HG02678 (cell line): ENCODE results near the gene KIF16B.
"Not testable (repeated sequence)": the region's sequence is repeated elsewhere in the genome, so short reads cannot be mapped to it uniquely, and the experiment has no call there.

Experiments
- ATAC-seq: cut with Tn5 transposase; IDR thresholded peaks from one replicate; pipeline ENCODE4 v1.9.1; 2021; ENCODE audit warnings: mild to moderate bottlenecking, moderate library complexity; ENCODE audit not compliant: unreplicated experiment

The KIF16B gene

DNA sequence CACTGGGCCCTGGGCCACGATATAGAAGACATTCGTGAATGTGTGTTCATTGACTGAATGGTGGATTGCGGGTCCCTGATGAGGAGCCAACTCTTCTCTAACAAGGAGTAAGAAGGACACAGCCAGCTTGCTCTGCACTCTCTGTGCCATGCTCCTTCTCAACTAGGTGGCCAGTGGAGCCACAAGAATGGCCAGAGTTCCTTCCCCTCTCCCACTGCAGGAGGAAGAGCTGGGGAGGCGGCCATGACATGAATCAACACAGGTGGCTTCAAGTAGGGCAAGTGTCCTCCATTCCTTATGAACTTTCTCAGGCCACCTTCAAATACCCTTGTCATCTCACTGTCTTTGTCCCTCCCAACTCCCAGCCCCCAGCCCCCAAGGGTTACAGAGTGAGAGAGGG, 305.7 kb downstream of the KIF16B start:
- ATAC-seq: no peak

DNA sequence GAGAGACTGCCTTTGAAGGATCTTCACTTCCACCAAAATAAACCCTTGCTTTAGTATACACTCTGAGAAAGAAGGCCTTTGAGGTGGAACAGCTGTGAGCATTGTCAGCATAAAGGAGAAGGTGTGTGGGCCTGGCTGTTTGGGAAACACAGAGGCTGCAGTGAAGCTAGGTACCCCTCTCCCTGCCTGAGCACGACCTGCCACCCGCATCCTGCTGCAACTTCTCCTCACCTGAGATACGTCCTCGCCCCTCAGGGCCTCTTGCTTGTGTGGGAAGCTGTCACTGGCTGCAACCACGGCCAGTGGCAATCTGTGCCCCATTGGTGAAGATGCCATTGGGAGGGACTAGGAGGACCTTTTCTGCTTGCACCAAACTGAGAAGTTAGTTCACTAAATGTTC, 307.9 kb downstream of the KIF16B start:
- no peak for ATAC-seq

DNA sequence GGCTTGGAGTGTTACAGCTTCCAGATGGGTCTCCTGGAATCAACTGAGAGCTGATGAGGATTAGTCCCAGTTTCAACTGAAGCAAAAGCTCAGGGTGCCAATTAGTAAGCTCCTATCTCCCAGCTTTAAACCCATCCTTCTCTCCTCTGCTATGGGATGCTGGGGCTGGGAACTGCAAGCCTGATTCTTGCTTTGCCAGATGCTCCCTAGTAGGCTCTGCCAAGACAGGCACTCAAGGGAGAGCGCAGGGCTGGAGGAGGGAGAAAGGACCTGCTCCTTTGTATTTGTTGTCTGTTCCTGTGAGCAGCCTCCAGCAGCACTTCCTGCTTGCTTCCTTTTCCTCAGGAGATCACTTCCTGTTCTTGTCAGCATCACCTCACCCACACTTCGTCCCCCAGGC, 309.7 kb downstream of the KIF16B start:
- no peak for ATAC-seq

DNA sequence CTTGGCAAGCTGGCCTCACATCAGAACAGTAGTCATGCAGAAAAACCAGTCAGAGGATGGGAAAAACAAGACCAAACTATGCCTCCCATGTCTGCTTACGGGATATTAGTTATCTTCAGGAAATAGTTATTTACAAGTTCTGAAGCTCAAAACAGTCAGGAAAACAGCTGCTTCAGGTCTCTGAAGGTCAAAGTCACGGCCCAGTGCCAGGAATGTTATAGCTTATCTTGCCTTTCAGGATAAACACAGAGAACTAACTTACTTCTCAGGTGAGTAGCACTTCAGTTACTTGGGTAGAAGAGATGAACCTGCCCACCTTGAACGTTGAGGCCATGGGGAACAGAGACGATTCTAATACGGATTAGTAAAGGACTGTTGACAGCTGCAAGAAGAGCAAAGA, 310.7 kb downstream of the KIF16B start:
- ATAC-seq: no peak

DNA sequence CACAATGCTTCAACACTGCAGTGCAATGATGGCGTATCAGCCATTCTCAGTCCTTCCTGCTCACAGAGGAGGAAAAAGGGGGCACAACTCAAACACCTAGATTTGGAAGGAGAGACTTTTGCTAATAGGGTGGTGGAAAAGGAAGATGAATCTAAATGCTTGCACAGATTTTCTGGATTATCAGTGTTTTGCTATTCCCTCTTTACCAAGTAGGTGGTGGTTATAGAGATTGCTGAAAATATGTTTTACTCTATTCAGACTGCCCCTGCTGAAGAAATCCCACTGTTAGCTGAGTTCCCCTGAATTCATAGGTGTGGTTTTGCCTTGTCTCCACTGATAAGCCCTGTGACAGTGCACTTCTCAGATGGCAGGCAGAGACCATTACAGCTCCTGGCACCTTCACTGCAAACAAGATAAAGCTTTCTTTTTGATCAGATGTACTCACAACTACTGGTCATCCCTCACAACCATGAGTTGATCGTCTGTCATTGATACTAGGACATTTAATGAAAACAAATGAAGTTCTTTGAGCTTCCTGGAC, 311.4 kb downstream of the KIF16B start:
- ATAC-seq: no peak

DNA sequence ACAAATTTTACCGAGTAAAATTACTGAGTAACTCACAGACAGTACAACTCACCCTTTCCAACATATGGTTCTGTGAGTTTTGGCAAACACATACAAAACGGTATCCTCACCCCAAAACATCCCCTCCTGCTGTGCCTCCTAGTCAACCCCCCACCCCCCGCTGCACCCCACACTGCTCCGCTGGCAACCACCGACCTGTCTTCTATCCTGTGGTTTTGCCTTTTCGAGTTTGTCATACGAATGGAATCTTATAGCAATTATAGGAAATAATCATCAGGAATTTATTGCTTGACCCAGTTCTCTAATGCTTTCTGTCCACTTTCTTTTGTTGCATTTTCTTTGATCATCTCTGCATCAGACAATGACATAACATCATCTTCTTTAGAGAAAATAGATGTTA, 312.3 kb downstream of the KIF16B start:
- no peak for ATAC-seq

DNA sequence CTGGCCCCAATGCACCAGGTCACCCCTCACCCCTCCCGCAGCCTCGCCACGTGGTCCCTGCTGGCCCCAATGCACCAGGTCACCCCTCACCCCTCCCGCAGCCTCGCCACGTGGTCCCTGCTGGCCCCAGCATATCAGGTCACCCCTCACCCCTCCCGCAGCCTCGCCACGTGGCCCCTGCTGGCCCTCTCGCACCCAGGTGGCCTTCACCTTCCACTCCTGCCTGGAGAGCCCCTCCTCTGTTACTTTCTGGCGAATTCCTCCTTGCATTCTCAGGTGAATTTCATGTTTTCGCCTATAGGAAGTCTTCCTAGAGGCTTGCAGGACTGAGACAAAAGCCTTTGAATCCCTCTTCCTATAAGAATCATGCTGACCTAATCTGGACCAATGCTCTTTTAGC, 313.1 kb downstream of the KIF16B start:
- not testable (repeated sequence) for ATAC-seq

DNA sequence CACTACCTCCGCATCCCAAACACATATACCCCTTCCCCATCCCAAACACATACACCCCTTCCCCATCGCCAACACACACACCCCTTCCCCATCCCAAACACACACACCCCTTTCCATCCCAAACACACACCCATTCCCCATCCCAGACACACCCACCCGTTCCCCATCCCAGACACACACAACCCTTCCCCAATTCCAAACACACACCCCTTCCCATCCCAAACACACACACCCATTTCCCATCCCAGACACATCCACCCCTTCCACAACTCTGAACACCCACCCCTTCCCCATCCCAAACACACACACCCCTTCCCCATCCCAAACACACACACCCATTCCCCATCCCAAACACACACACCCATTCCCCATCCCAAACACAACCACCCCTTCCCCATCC, 314.5 kb downstream of the KIF16B start:
- ATAC-seq: no peak

DNA sequence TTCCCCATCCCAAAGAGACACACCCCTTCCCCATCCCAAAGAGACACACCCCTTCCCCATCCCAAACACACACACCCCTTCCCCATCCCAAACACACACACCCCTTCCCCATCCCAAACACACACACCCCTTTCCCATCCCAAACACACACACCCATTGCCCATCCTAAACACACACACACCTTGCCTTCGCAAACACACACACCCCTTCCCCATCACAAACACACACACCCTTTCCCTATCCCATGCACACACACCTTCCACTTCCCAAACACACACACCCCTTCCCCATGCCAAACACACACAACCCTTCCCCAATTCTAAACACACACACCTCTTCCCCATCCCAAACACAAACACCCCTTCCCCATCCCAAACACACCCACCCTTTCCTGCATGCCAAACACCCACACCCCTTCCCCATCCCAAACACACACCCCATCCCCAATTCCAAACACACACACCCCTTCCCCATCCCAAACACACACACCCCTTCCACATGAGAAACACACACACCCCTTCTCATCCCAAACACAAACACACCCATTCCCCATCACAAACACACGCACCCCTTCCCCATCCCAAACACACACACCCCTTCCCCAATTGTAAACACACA, 315.3 kb downstream of the KIF16B start:
- no peak for ATAC-seq

DNA sequence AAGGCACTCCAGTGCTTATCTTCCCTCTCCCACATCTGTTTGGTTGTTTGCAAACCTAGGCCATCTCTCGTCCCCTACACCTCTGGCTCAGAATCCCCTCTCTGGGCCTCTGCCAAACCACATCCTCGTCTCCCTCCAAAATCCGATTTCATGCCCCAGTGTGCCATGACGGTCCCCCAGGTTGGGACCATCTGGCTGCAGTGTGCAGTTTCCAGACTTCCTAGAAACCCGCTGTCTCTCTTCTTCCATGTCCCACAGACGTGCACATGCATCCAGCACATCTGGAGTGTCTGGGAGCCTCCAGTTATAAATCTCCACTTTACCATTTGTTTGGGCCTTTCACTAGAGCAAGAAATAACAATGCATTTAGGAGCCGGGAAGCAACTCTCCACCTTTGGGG, 316.2 kb downstream of the KIF16B start:
- ATAC-seq: no peak

DNA sequence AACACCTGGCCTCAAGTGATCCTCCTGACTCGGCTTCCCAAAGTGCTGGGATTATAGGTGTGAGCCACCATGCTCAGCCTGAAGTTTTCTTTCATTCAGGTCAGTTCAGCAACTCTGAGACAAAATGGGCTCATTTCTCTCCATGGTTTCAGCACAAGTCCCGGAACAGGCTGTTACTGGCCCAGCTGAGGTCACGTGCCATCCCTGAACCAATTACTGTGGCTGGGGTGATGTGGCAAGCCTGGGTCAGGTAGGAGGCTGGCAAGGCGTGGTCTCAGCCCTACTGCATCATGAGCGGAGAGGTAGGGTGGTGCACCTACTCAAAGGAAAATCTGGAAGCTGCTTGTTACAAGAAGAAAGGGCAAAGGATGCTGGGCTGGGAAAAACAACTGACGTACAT, 326.4 kb downstream of the KIF16B start:
- no peak for ATAC-seq

DNA sequence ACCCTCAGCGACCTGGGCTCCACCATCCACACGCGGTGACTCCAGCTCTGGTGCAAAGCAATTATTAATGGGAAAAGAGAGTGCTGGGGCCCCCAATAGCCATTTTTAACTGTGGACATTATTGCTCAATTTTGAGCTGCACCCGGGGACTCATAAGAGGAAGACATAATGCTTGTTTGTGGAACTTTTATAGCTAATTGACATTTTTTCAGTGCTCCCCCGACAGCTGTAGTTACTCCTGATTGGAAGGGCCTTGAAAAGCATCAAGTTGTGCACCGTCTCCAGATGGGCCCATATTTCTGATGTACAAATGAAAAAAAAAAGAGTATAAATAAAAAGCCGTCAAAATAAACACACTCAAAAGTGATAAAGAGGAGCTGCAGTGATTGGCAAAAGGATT, 327.0 kb downstream of the KIF16B start:
- ATAC-seq: no peak

DNA sequence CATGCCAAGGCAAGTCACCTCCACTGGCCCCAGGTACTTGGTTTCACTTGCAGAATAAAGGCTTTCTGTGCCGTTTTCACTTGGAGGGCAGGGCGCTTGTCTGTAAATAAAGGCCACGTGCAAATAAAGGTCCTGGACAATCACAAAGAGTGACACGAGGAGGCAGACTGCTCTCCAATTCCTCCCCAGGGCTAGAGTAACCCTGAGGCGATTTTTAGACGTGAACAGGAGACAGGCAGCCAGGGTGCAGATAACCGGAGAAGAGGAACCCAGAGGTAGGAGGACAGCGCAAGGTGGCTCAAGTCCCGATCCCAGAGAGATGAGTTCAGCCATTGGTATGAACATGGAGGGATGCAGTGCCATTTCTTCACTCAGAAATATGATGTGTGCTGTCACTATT, 327.4 kb downstream of the KIF16B start:
- ATAC-seq: no peak

DNA sequence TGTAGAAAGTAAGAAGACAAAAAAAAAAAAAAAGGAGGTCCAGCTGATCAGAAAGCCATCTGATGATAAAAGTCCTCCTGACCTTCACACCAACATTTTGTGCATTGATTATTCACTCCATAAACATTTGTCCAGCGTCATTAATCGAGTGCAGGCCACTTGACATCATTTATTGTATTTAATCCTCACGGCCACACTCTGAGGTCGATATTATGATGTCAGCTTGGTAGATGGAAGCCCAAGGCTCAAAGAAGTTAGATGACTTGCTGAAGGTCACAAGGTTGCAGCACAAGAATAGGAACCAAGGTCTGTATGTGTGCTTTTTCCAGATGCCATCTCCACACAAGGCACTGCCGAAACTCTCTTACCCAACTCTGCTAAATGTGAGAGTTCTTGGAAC, 328.4 kb downstream of the KIF16B start:
- ATAC-seq: no peak

DNA sequence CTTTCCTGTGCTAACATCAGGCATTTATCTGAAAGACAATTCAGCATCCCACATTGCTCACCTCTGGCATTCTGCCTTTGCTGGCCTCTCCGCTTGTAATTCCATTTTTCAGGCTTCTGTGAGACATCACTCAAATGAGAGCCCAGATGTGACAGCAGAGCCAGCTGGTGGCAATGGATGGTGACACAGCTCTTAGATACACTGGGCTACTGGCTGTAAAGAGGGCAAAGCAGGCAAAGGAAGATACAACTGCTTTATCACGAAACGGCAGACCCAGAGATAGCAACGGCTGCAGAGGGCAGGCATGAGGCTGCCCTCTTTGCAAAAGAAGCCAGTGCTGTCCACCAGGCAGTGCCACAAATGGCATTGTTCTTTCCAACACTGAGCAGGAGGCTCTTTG, 329.8 kb downstream of the KIF16B start:
- ATAC-seq: no peak

DNA sequence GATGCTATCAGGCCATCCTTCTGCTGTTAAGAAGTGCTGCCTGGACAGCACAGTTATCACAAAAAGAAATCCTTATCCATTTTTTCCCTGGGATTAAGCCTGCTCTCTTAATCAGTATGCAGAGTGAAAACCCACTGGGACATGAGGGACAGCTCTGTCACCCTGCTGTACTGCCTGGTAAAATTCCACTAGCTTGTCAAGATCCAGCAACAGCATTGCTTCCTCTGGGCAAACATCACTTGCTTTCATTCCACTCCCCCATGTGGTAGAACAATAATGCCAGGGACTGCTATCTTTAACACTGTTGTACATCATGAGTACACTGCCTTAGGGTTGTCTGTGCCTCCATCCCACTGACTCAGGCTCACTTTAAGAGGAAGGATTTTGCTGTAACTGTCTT, 331.3 kb downstream of the KIF16B start:
- no peak for ATAC-seq

DNA sequence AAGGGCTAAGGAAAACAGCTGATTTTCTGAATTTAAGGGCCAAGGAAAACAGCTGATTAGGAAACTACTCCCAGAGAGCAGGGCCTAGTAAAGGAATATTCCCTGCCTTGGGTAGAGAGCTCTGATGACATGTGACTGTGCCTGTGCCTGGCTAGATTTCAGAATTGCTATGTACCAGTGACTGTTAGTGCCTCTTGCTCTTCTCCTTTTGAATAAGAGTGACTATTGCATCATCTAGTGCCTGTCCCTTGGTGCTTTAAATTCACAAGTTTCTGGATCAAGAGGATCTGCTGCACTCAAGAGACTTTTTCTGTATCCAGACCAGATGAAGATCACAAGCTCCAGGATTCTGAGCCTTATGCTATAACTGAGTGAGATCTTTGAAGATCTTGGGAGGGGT, 332.9 kb downstream of the KIF16B start:
- no peak for ATAC-seq

DNA sequence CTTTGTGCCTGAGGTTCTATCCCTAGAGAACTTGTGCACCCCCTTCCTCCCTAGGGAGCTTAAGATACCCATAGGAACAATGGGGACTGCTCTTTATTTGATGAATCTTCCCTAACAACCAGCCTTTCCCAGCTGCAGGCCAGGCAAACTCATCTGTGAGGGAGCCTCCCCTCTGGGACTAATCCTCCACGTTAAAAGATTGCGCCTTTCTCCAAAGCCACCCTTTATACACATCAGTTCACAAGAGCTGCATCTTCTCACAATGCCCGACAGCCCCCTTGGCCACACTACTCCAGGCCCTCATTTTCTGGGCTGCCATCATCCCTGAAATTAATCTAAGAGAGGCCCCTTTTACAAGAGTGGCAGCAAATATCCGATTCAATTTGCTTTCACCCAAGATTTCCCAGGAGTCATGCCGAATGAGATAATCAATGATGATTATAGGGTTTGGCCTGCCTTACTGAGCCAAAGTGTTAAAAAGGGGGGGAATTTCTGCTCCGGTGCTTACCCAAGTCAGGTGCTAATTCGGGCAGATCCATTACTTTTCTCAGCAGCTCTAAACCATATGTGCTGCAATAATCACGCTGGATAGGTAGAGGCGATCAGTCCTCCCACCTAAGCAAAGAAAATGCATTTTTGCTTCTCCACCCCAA, 336.5 kb downstream of the KIF16B start:
- ATAC-seq: no peak

DNA sequence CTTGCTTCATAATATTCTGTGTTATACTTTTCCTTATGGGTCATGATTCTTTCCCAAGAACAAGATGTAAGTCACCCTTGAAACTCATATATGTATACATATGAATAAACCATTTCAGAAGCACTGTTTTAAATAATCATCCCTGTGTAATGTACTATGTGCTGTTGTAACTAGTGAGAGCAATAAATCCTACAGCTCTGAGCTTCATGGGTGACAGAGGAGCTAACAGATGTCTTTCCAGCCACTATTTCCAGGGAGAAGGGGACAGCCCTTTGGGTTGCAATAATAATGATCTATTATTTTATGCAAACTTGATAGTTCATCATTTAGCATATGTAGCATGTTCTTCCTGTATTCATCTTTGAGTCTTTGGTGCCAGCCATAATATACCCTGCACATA, 342.8 kb downstream of the KIF16B start:
- ATAC-seq: no peak

DNA sequence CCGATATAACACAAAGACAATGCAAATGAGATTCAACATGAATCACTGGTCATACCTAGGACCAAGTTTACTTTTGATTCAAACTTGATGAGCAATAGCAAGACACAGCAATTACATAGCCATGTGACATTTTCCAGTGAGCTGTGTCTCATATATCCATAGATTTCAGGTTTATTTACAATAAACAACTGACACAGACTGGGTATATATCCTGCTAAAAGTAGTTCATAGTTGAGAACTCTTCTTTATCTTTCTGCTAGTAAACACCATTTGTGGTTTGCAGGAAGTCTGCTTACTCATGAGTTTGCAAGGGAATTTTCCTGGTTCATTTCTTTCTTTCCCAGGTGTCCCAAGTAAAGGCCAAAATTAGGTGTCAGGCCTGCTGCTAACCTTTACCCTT, 343.4 kb downstream of the KIF16B start:
- ATAC-seq: no peak

DNA sequence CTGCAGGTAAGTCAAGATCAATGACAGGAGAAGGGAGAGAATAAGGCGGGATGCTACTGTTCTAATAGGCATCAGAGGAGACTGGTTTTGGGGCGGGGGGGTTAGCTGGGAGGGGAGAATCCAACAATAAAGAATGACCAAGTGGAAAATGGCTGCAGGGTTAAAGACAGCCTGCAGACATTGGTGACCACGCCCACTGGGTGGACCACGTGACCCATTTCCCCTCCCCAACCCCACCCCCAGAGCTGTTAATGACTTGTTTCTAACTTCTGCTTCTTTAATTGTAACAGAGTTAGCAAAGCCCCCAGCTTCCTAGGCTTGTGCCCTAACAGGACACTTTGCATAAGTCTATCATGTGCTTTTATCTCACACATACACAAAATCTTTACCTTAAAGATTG, 344.5 kb downstream of the KIF16B start:
- ATAC-seq: no peak

DNA sequence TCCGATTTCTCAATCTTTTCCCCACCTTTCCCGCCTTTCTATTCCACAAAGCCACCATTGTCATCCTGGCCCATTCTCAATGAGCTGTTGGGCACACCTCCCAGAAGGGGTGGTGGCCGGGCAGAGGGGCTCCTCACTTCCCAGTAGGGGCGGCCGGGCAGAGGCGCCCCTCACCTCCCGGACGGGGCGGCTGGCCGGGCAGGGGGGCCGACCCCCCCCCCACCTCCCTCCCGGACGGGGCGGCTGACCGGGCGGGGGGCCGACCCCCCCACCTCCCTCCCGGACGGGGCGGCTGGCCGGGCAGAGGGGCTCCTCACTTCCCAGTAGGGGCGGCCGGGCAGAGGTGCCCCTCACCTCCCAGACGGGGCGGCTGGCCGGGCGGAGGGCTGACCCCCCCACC, 346.3 kb downstream of the KIF16B start:
- ATAC-seq: not testable (repeated sequence)

DNA sequence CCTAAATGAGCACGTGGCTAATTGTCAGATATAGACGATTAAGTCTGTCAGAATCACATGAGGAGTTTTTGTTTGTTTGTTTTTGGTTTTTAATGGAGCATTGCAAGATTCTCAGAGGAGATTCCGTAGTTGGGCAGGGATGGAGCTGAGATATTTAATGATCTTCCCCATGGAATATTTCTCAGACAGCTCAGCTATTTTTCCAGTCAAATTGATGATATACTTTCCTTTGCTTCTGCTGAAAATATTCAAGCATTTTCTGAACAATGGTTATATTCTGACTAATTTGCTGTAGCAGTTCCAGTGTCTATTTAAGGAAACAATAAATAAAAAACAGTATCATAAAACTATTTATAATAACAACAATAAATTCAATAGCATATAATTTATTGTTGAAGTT, 348.4 kb downstream of the KIF16B start:
- ATAC-seq: no peak
